HFF-Myc (cell line): ENCODE data around the gene GADD45A.

Experiments used
- DNase-seq: peaks from one replicate; pipeline ENCODE4 v3.0.0-alpha.2; 2011; ENCODE audit warnings: low read depth; ENCODE audit errors: extremely low read depth
- H3K4me3 ChIP-seq: replicated peaks from 2 replicates; pipeline ENCODE4 v1.5.1; 2011; ENCODE audit warnings: low read depth, mild to moderate bottlenecking, control low read depth, low read length
- TF ChIP-seq, protein P1 (sequence below): IDR thresholded peaks from 2 replicates; pipeline ENCODE4 v1.5.1; 2012; ENCODE audit warnings: mild to moderate bottlenecking, low read depth, low read length, control low read depth; ENCODE audit errors: missing control alignments

GADD45A gene

DNA sequence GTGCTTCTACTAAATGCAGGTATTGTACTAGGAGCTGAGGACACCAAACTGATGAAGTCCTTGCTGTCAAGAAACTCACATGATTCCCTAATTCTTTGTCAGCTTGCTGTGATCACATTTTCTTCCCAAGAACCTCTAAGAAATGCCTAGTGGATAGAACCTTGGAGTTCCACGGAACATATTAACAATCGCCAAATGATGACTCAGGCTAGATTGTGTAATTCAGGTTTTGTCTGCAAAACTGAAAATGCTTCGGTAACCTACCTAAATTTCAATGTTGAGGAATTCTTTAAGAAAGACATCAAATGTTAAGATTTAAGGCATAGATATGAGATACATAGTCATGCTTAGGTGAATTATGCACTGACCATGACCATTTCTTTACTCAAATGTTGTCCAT is 1.7 kb upstream of the GADD45A start:
- DNase-seq: no peak
- H3K4me3 ChIP-seq: no peak overlapping the region
- TF ChIP-seq, protein P1, sequence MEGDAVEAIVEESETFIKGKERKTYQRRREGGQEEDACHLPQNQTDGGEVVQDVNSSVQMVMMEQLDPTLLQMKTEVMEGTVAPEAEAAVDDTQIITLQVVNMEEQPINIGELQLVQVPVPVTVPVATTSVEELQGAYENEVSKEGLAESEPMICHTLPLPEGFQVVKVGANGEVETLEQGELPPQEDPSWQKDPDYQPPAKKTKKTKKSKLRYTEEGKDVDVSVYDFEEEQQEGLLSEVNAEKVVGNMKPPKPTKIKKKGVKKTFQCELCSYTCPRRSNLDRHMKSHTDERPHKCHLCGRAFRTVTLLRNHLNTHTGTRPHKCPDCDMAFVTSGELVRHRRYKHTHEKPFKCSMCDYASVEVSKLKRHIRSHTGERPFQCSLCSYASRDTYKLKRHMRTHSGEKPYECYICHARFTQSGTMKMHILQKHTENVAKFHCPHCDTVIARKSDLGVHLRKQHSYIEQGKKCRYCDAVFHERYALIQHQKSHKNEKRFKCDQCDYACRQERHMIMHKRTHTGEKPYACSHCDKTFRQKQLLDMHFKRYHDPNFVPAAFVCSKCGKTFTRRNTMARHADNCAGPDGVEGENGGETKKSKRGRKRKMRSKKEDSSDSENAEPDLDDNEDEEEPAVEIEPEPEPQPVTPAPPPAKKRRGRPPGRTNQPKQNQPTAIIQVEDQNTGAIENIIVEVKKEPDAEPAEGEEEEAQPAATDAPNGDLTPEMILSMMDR: no peak

DNA sequence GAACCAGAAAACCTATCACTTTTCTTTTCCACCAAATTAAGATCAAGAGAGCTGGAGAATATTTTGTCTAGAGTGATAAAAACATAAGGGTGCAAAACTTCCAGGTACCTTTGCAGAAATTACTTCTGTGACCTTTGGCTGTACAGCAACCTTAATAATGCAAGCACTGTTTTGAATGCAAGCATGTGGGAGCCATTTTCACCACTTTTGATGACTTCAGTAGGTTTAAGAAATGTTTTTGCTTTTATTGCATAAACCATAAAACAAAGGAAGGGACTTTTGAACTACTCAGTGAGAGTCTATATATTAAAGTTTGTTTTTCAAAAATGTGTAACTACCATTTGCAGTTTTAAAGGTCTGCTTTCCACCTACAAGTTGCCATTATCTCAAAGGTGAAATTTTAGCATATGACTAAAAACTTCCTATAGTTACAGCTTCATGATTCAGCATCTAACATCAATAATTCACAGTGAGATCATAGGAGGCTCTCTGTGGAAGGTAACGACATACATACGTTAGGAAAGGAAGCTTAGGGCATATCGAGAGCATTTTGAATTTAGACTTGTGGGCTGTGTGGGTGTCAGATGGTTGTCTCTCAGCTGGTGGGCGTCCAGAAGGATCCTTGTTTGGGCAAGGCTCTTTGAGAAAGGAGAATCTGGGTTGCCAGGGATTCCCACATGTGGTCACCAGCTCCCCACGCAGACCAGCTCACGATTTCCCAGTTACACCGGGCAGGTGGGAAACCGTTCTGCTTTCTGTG is 1.1 kb upstream of the GADD45A start:
- peak overlapping the region; percentile 99 for H3K4me3 ChIP-seq
- TF ChIP-seq, protein P1: no peak
- no peak for DNase-seq

DNA sequence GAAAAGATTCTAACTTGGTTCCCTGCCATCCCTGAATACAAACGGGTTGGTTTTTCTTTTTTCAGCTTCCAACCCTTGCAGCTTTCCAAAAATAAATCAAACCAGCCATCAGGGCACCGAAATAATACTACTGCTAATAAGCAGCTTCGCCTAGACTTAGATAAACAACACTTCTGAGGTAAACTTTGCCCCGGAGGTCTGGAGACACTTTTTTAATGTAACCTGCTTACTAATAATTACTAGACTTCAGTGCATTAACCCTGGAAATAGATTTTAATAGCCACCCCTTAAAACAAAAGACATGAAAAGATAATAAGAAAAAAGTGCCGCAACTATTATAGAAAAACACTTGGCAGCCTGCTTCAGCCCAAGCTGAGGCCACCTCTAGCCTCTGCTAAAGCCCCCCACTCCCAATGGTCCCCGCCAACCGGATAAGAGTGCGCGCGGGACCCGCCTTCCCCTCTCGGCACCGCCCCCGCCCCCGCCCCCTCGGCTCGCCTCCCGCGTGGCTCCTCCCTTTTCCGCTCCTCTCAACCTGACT is 405 bp upstream of the GADD45A start:
- H3K4me3 ChIP-seq: peak overlapping the region; percentile 99
- TF ChIP-seq, protein P1: no peak
- DNase-seq: no peak

DNA sequence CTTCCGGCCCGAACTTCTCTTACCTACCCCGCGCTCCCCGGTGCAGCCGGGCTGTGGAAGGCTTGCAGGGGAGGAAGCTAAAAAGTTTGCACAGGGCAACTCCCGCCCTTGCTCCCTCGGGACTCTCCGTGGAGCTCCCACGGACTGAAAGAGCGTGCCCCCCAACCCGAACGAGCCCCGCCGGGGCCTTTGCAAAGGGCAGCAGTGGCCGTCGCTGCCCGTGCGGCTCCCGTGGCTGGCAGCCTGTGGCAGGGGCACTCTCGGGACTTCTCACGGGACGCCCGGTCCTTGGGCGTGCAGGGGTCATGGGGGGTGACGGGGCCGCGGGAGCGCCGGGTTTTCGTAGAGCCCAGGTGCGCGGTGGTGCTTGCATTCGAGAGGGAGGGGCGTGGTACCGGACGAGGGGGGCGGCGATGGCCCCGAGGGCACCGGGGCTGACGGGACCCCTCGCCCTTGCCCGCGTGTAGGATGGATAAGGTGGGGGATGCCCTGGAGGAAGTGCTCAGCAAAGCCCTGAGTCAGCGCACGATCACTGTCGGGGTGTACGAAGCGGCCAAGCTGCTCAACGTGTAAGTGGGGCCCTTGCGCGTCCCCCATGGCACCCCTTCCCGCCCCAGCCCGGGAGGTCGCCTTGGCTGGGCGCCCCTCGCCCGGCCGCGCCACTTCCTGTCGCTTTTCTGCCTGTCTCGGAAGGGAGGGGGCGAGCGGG is 711 bp downstream of the GADD45A start:
- TF ChIP-seq, protein P1: no peak
- no peak for DNase-seq
- peak overlapping the region; percentile 99 for H3K4me3 ChIP-seq

DNA sequence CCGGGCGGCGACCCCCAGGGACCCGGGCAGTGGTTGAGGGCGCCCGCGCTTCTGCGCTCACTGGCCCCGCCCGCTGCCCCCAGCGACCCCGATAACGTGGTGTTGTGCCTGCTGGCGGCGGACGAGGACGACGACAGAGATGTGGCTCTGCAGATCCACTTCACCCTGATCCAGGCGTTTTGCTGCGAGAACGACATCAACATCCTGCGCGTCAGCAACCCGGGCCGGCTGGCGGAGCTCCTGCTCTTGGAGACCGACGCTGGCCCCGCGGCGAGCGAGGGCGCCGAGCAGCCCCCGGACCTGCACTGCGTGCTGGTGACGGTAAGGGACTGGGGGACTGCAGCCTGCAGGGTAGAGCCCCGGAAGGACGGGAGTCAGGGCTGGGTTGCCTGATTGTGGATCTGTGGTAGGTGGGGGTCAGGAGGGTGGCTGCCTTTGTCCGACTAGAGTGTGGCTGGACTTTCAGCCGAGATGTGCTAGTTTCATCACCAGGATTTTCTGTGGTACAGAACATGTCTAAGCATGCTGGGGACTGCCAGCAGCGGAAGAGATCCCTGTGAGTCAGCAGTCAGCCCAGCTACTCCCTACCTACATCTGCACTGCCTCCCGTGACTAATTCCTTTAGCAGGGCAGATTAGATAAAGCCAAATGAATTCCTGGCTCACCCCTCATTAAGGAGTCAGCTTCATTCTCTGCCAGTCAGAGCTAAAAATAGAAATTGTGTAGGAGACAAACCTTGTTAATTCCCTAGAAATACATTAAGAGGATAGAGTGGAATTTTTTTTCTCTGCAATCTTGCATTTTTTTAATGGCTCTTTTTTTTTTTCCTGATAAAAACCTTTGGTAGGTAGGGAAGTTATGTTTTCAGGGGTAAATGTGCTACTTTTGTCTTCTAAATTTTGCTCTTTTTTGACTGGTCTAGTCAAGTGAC is 1.5 kb downstream of the GADD45A start:
- TF ChIP-seq, protein P1: no peak
- peak overlapping the region; percentile 99 for H3K4me3 ChIP-seq
- DNase-seq: peak; percentile 92

DNA sequence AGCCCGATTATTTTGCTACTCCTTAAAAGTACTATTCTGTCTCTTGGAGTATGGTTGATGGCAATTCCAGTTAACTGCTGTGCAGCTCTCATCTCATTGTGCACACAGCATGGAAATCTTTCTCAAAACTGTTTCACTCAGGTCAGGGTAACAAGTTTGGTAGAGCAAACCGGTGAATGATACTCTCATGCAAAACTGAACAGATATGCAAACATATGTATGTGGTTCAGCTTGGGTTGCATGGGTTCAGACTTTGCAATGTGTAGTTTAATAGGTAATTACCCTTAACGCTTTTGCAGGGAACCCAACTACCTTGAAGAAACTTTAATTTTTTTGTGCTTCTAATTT is 2.2 kb downstream of the GADD45A start:
- no peak for DNase-seq
- TF ChIP-seq, protein P1: no peak
- peak overlapping the region; percentile 99 for H3K4me3 ChIP-seq
